Uterus (tissue), 4 donors: ENCODE data around the gene CLNK. TPM values are rescaled to one million over a fixed set of nuclear protein-coding genes. Genes with fewer than 3 reads are reported as not detected.

Experiments
- DNase-seq, 2 donors: peaks; one replicate each; pipeline ENCODE4 v3.0.0-alpha.2; 2019 to 2020
- H3K27ac ChIP-seq, 2 donors: fragments of 200-600 bp; sonication (generic); 1 replicate in 1 of 2; 2 replicates in 1 of 2; pipeline ENCODE4 v1.5.1; 2016 to 2018
- H3K27me3 ChIP-seq, 2 donors: fragments of 200-600 bp; sonication (generic); one replicate each; pipeline ENCODE4 v1.5.1; 2018 to 2019; ENCODE audit warnings: control low read depth in 1 of 2
- H3K36me3 ChIP-seq, 2 donors: fragments of 200-600 bp; sonication (generic); one replicate each; pipeline ENCODE4 v1.5.1; 2019; ENCODE audit warnings: control low read depth in 1 of 2
- H3K4me1 ChIP-seq, 2 donors: fragments of 200-600 bp; sonication (generic); one replicate each; pipeline ENCODE4 v1.5.1; 2018 to 2019; ENCODE audit warnings: control low read depth in 1 of 2
- H3K4me3 ChIP-seq, 2 donors: fragments of 200-600 bp; sonication (generic); 1 replicate in 1 of 2; 2 replicates in 1 of 2; pipeline ENCODE4 v1.5.1; 2018 to 2019; ENCODE audit warnings: mild to moderate bottlenecking in 1 of 2
- H3K9me3 ChIP-seq, 2 donors: fragments of 200-600 bp; sonication (generic); one replicate each; pipeline ENCODE4 v1.5.1; 2019; ENCODE audit warnings: control low read depth in 1 of 2
- POLR2A ChIP-seq, 2 donors: fragments of 450-650 bp; IDR thresholded peaks; one replicate each; pipeline ENCODE4 v1.6.1; 2016; ENCODE audit warnings: antibody characterized with exemption in 2 of 2, mild to moderate bottlenecking in 1 of 2, moderate library complexity in 1 of 2
- intact Hi-C: fragments of 100-400 bp; cut with DNase I; formaldehyde crosslinking; loops from one replicate; pipeline ENCODE4 v1.15.1; 2023; ENCODE audit warnings: low total_unique reads
- total RNA-seq, 4 donors: library from RNA; depleted of rRNA in 3 of 4; stranded (reverse); fragments of >200 nt in 3 of 4; gene quantifications; one replicate each; pipeline versions ENCODE4 v1.1.0 to v1.2.4, GENCODE V29; 2014 to 2023
- TF ChIP-seq, protein P1 (sequence below), 4 experiments: fragments of 200-600 bp in 2 of 4; fragments of 450-650 bp in 2 of 4; sonication (generic) in 2 of 4; IDR thresholded peaks; one replicate each; pipeline ENCODE4 v1.5.1; 2016 to 2019; ENCODE audit warnings: antibody characterized with exemption in 4 of 4, mild to moderate bottlenecking in 2 of 4, moderate library complexity in 1 of 4
- donor health status: DM: yes; HTN: yes; CAD: no.

CLNK gene
- total RNA-seq, 4 donors from 2014 or later = not detected

DNA sequence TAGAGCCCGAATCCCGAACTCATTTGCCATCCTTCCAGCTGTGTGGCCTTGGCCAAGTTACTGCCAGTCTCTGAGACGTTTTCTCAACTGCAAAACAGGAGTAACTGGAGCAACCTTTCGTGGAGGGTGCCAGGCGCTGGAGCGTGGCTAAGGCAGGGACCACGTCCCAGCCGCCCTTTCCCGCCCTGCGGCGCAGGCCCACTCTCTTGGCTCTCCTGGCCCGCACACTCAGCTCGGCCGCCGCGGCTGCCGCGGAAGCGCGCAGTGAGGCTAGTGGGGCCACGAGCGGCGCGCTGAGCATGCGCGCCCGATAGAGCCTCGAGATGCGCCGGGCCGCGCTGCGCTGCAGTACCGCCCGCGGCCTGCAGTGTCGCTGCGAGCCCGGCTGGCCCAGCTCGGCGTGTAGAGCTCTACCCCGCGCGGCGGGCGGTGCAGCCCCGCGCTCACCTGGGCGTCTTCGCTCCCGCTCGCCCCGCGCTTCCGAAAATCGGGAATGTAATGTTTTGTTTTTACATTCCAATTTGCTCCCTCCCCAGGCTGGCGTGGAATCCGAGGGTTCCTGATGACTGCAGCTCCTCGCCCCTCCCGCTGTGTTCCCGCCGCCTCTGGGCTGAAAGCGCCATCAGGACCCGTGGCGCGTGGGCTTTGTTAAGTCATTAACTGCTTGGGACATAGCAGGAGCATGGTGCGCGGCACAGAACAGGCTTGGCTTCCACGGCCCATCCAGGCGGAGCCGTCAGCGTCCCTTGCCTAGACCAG is 223.3 kb downstream of the CLNK start:
- Histone ChIP-seq H3K27ac (no peak overlapping the region), H3K4me1 (no peaks in the 10 kb centered on the region), H3K4me3 (peak overlapping the region; percentile 3 to 22), H3K27me3 (peaks cover 0 to 19% of the 10 kb centered on the region in 2 donors), H3K9me3 (no peaks in the 10 kb centered on the region), H3K36me3 (no peaks in the 10 kb centered on the region)
- intact Hi-C loops = no loop called here
- no peak for TF ChIP-seq POLR2A (IDR thresholded peaks at IDR 0.05)
- TF ChIP-seq, protein P1, sequence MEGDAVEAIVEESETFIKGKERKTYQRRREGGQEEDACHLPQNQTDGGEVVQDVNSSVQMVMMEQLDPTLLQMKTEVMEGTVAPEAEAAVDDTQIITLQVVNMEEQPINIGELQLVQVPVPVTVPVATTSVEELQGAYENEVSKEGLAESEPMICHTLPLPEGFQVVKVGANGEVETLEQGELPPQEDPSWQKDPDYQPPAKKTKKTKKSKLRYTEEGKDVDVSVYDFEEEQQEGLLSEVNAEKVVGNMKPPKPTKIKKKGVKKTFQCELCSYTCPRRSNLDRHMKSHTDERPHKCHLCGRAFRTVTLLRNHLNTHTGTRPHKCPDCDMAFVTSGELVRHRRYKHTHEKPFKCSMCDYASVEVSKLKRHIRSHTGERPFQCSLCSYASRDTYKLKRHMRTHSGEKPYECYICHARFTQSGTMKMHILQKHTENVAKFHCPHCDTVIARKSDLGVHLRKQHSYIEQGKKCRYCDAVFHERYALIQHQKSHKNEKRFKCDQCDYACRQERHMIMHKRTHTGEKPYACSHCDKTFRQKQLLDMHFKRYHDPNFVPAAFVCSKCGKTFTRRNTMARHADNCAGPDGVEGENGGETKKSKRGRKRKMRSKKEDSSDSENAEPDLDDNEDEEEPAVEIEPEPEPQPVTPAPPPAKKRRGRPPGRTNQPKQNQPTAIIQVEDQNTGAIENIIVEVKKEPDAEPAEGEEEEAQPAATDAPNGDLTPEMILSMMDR (IDR thresholded peaks at IDR 0.05) = peak; percentile 42 to 84 (median 74)
- DNase-seq = peak; percentile 14 to 39

DNA sequence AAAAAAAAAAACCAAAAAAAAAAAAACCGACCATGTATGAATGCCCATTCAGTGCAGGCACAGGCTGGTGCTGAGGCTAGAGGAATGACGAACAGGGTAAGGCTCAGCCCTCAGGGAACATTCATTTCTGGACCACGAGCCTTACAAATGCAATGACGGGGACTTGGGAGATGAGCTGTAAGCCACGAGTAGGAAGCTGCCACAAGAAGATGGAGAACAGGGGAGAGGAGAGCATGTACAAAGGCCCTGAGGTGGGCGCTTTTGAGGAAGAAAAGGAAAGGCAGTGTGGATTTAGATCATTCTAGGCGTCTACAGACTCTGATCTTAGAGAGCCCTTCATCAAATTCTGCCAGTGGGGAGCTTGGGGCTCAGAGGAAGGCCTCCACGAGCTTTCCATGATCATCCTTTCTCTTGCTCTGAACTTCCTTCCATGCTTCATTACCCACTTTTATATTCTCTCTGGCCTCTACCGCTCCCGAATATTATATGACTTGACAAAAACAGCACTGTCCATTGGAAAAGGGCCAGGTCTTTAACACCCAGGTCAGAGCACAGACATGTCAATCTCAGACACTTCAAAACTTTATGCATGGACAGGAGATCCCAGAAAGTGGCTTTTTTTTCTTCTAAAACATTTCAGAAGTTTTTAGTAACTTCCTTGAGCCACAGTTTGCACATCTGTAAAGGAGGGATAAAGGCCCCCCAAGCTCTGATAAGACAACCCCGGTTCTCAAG is 224.1 kb downstream of the CLNK start:
- Histone ChIP-seq H3K27ac (no peak overlapping the region), H3K4me3 (no peak overlapping the region), H3K4me1 (no peaks in the 10 kb centered on the region), H3K9me3 (no peaks in the 10 kb centered on the region), H3K36me3 (no peaks in the 10 kb centered on the region), H3K27me3 (peaks cover 0 to 19% of the 10 kb centered on the region in 2 donors)
- intact Hi-C loops = no loop called here
- no peak for DNase-seq
- no peak for TF ChIP-seq POLR2A (IDR thresholded peaks at IDR 0.05)
- TF ChIP-seq, protein P1 (IDR thresholded peaks at IDR 0.05) = no peak

DNA sequence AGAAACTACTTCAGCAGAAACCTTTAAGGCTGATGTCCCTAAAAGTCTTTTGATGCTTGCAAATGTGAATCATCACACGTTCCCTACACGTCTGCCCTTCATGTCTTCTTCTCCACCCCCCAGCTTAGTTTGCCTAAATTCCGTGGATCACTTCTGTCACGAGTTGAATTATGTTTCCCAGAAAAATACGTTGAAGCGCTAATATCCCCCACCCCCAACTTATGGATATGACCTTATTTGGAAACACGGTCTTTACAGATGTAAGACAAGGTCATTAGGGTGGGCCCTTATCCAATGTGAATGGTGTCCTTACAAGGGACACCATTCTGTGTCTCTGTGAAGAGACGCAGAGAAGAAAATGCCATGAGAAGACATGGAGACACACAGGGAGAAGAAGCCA is 225.3 kb downstream of the CLNK start:
- no peaks in the 10 kb centered on the region for H3K4me1 ChIP-seq
- TF ChIP-seq, protein P1 (IDR thresholded peaks at IDR 0.05) = no peak
- no peak for TF ChIP-seq POLR2A (IDR thresholded peaks at IDR 0.05)
- intact Hi-C loops = no loop called here
- no peaks in the 10 kb centered on the region for H3K36me3 ChIP-seq
- H3K4me3 ChIP-seq = no peak overlapping the region
- DNase-seq = no peak
- H3K27ac ChIP-seq = no peak overlapping the region
- no peaks in the 10 kb centered on the region for H3K9me3 ChIP-seq
- H3K27me3 ChIP-seq = peaks cover 0 to 19% of the 10 kb centered on the region in 2 donors

DNA sequence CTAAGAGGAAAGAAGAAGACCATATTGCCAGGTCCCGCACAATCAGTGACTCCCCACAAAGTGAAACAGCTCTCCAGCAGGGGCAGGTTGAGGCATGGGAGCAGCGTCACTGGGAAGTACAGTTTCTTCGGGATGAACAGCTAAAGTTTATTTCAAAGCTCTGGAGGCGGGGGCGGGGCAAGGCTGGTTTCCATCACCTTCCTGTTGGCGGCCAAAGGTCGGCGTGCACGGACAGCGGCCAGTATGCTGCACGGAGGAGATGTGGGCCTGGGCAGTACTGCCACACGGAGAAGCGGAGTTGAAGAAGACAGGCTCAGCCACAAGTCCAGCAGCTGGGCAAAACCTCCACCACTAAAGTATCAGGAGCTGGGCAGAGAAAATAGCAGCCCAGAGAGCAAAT is 226.4 kb downstream of the CLNK start:
- Histone ChIP-seq H3K27me3 (peaks cover 0 to 19% of the 10 kb centered on the region in 2 donors), H3K4me3 (no peak overlapping the region), H3K36me3 (no peaks in the 10 kb centered on the region), H3K9me3 (no peaks in the 10 kb centered on the region), H3K4me1 (no peaks in the 10 kb centered on the region), H3K27ac (no peak overlapping the region)
- intact Hi-C loops = no loop called here
- DNase-seq = peak in 1 of 2 donors; percentile 16
- TF ChIP-seq, protein P1 (IDR thresholded peaks at IDR 0.05) = no peak
- TF ChIP-seq POLR2A (IDR thresholded peaks at IDR 0.05) = no peak

DNA sequence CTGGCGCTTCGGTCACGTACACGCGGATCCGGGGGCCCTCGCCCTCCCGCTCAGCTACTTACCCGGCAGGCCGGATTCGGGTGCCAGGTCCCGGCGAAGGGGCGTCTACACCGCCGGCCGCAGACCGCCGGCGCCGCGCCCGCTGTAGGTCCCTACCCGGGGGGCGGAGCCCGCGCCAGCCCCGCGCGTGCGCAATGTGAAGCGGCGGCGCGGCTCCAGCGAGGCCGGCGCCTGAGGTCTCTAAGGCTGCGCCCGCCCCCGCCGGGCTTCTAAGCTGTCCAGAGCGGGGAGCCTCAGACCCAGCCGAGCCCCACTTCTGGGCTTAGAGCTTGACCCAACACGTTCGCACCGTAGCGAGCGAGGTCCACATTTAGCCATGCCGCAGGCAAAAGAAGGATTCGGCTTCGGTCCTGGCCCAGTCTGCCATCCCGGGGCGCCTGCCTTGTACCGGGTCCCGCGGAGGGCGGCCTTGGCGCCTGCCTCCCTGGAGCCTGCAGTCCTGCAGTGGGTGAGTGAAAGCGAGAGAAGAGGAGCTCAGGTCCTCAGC is 227.2 kb downstream of the CLNK start, which contains the start of gene ZNF518B:
Gene ZNF518B (minus strand): TSS at position 172 of the 547 bp plus-strand sequence. CDS start 11,098 bp downstream, outside the sequence.
- intact Hi-C loops = no loop called here
- Histone ChIP-seq H3K4me3 (peak within 1 kb of the TSS; percentile 27 to 72), H3K36me3 (no peaks in the 10 kb centered on the region), H3K4me1 (no peaks in the 10 kb centered on the region), H3K27ac (peak within 1 kb of the TSS; percentile 26 to 44), H3K9me3 (no peaks in the 10 kb centered on the region), H3K27me3 (peaks cover 0 to 16% of the 10 kb centered on the region in 2 donors)
- peak; percentile 13 to 48 for TF ChIP-seq POLR2A (IDR thresholded peaks at IDR 0.05)
- TF ChIP-seq, protein P1 (IDR thresholded peaks at IDR 0.05) = no peak
- DNase-seq = peak; percentile 30 to 56
